Measurements from ENCODE around the gene CRIP1. TPM values are rescaled to one million over a fixed set of nuclear protein-coding genes. Genes with fewer than 3 reads are reported as not detected.

Gene CRIP1
- total and polyA plus RNA-seq, 8 donors: 3.5 to 149 (median 60.1) TPM; not detected in 1

GRCh38 chr14:105494606-105494929, 7.9 kb downstream of the CRIP1 start:
- no peak for DNase-seq
- peaks cover 4 to 26% (median 22%) of the 10 kb centered on the region in 4 donors for H3K4me1 ChIP-seq
- TF ChIP-seq POLR2A (IDR thresholded peaks at IDR 0.05) (no peak), EP300 (IDR thresholded peaks at IDR 0.05) (no peak), CTCF (IDR thresholded peaks at IDR 0.05) (no peak)
- no peaks in the 10 kb centered on the region for H3K27me3 ChIP-seq
- intact Hi-C loops (cut with DNase I; ENCODE audit: low total_unique reads): no loop called here
- no peak overlapping the region for H3K4me3 ChIP-seq
- H3K36me3 ChIP-seq: peaks cover 0 to 10% (median 0%) of the 10 kb centered on the region in 4 donors
- WGBS, 5 donors: 92 to 97% (median 97%) methylated on average over 6 of the region's 6 CpGs
- no peaks in the 10 kb centered on the region for H3K9me3 ChIP-seq
- no peak overlapping the region for H3K27ac ChIP-seq

GRCh38 chr14:105495101-105495989, 8.7 kb downstream of the CRIP1 start:
- Histone ChIP-seq H3K27me3 (no peaks in the 10 kb centered on the region), H3K4me3 (no peak overlapping the region), H3K4me1 (peaks cover 0 to 18% (median 14%) of the 10 kb centered on the region in 4 donors), H3K27ac (no peak overlapping the region), H3K9me3 (no peaks in the 10 kb centered on the region), H3K36me3 (peaks cover 0 to 10% (median 0%) of the 10 kb centered on the region in 4 donors)
- intact Hi-C loops (cut with DNase I; ENCODE audit: low total_unique reads): no loop called here
- peak in 1 of 2 donors; percentile 37 for DNase-seq
- no peak for TF ChIP-seq EP300 (IDR thresholded peaks at IDR 0.05)
- TF ChIP-seq POLR2AphosphoS5 (IDR thresholded peaks at IDR 0.05): no peak
- 53 to 78% (median 69%) methylated on average over 8 to 18 of the region's 18 CpGs for WGBS, 5 donors

GRCh38 chr14:105495990-105496830, 9.5 kb downstream of the CRIP1 start:
- no peak overlapping the region for H3K4me3 ChIP-seq
- H3K27me3 ChIP-seq: no peaks in the 10 kb centered on the region
- no peak for DNase-seq
- WGBS, 5 donors: 81 to 88% (median 85%) methylated on average over 10 to 18 of the region's 18 CpGs
- H3K4me1 ChIP-seq: peaks cover 0 to 17% (median 14%) of the 10 kb centered on the region in 4 donors
- H3K9me3 ChIP-seq: no peaks in the 10 kb centered on the region
- intact Hi-C loops (cut with DNase I; ENCODE audit: low total_unique reads): no loop called here
- no peak overlapping the region for H3K27ac ChIP-seq
- H3K36me3 ChIP-seq: peaks cover 0 to 10% (median 0%) of the 10 kb centered on the region in 4 donors
- no peak for TF ChIP-seq CTCF (IDR thresholded peaks at IDR 0.05)
- TF ChIP-seq POLR2AphosphoS5 (IDR thresholded peaks at IDR 0.05): no peak
- no peak for TF ChIP-seq POLR2A (IDR thresholded peaks at IDR 0.05)
- TF ChIP-seq EP300 (IDR thresholded peaks at IDR 0.05): no peak

GRCh38 chr14:105496831-105497591, 10.3 kb downstream of the CRIP1 start:
- WGBS, 5 donors: 90 to 96% (median 95%) methylated on average over 16 to 32 of the region's 32 CpGs
- no peak for DNase-seq

More at GRCh38 chr14:105496831-105497591, 10.3 kb downstream of the CRIP1 start:
- intact Hi-C loops (cut with DNase I; ENCODE audit: low total_unique reads): no loop called here
- Histone ChIP-seq H3K4me1 (peaks cover 0 to 9% (median 6%) of the 10 kb centered on the region in 4 donors), H3K9me3 (no peaks in the 10 kb centered on the region), H3K4me3 (no peak overlapping the region), H3K27me3 (no peaks in the 10 kb centered on the region), H3K36me3 (peaks cover 0 to 10% (median 0%) of the 10 kb centered on the region in 4 donors), H3K27ac (no peak overlapping the region)
- no peak for TF ChIP-seq EP300 (IDR thresholded peaks at IDR 0.05)
- TF ChIP-seq POLR2A (IDR thresholded peaks at IDR 0.05): no peak
- no peak for TF ChIP-seq CTCF (IDR thresholded peaks at IDR 0.05)
- TF ChIP-seq POLR2AphosphoS5 (IDR thresholded peaks at IDR 0.05): no peak

All from stomach (tissue), 9 donors.